Kidney (tissue), 14 donors: ENCODE results near the gene SPTBN5. TPM values are rescaled to one million over a fixed set of nuclear protein-coding genes. Genes with fewer than 3 reads are reported as not detected.
A peak's percentile ranks its signal among the peaks of the same experiment; 100 is the strongest.

Experiments used
- DNase-seq, 5 donors: peaks; one replicate each; pipeline ENCODE4 v3.0.0-alpha.2; 2013 to 2020
- FAIRE-seq: peaks from 2 replicates; lab custom pipeline; 2012; peaks lifted over from hg19 to GRCh38; lab: Jason Lieb, UNC
- H3K27ac ChIP-seq, 2 donors: one replicate each; pipeline ENCODE4 v1.7.0; 2013; ENCODE audit warnings: low read depth in 2 of 2, low read length in 2 of 2, inconsistent platforms in 1 of 2
- H3K27me3 ChIP-seq: one replicate; pipeline ENCODE4 v1.7.1; 2013; ENCODE audit warnings: low read length, inconsistent platforms; ENCODE audit not compliant: control insufficient read depth, insufficient read depth
- H3K36me3 ChIP-seq, 3 donors: one replicate each; pipeline versions ENCODE4 v1.7.0 to v1.7.1; 2013; ENCODE audit warnings: low read length in 3 of 3, control low read depth in 1 of 3, inconsistent platforms in 1 of 3; ENCODE audit not compliant: insufficient read depth in 3 of 3, control insufficient read depth in 2 of 3
- H3K4me1 ChIP-seq, 3 donors: one replicate each; pipeline versions ENCODE4 v1.7.0 to v1.7.1; 2013; ENCODE audit warnings: low read length in 3 of 3, inconsistent platforms in 1 of 3, low read depth in 1 of 3; ENCODE audit not compliant: control insufficient read depth in 2 of 3, insufficient read depth in 2 of 3
- H3K4me3 ChIP-seq, 3 donors: one replicate each; pipeline versions ENCODE4 v1.7.0 to v1.8.1; 2013; ENCODE audit warnings: low read length in 3 of 3, control low read depth in 1 of 3, inconsistent platforms in 1 of 3
- H3K9ac ChIP-seq, 3 donors: one replicate each; pipeline versions ENCODE4 v1.7.0 to v1.7.1; 2013; ENCODE audit warnings: low read length in 3 of 3, control low read depth in 1 of 3, inconsistent platforms in 1 of 3
- H3K9me3 ChIP-seq, 3 donors: one replicate each; pipeline versions ENCODE4 v1.7.0 to v1.7.1; 2013; ENCODE audit warnings: low read length in 3 of 3, control low read depth in 1 of 3, inconsistent platforms in 1 of 3; ENCODE audit not compliant: control insufficient read depth in 2 of 3, insufficient read depth in 1 of 3
- intact Hi-C: fragments of 100-400 bp; cut with DNase I; formaldehyde crosslinking; loops from one replicate; pipeline ENCODE4 v1.11.1; 2022
- polyA plus RNA-seq: library from polyadenylated mRNA; stranded (reverse); fragments of 350-450 nt; fragmentation: Illumina TruSeq; extraction: RNeasy Lipid Tissue Mini Kit (QIAGEN cat#74804); gene quantifications from one replicate; pipeline ENCODE4 v1.2.3, GENCODE V29; 2014; ENCODE audit warnings: low read depth, low replicate concordance; ENCODE audit not compliant: insufficient read depth
- total RNA-seq: library from RNA; stranded (reverse); fragmentation: NEBNext Ultra II Directional; extraction: Animal tissue kit (Norgen Biotek cat#: 25700); gene quantifications from one replicate; pipeline ENCODE4 v1.2.1, GENCODE V29; 2021
- TF ChIP-seq, protein P1 (sequence below): IDR thresholded peaks from 3 replicates; pipeline ENCODE4 v1.5.1; 2012; ENCODE audit warnings: mild to moderate bottlenecking, moderate library complexity, borderline replicate concordance; ENCODE audit not compliant: insufficient read depth; ENCODE audit errors: extremely low read depth
- donor health status: control.
- donor health status: control.
- donor health status: control.
- donor health status: control.
- donor health status: control.
- donor health status: DM: yes; HTN: yes; CAD: no.
- donor health status: Normal renal cell carcinoma (clear cell type).

Gene SPTBN5
- total and polyA plus RNA-seq, 2 donors from 2014 or later = 1.2 to 2.6 TPM

DNA sequence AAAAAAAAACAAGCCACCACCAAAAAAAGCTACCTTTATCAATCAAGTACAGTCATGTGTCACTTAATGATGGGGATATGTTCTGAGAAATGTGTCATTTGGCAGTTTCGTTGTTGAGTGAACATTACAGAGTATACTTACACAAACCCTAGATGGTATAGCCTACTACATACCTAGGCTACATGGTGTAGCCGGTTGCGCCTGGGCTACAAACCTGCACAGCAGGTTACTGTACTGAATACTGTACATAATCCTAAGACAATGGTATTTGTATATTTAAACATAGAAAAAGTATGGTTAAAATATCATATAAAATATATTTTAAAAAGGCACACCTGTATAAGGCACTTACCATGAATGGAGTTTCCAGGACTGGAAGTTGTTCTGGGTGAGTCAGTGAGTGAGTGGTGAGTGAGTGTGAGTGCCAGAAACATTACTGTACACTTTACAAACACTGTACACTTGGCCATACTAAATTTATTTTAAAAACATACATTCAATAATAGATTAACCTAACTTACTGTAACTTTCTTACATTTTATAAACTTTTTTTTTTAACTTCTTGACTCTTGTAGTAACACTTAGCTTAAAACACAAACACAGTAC lies 91.9 kb downstream of the SPTBN5 start:
- peaks cover 0 to 5% (median 3%) of the 10 kb centered on the region in 3 donors for H3K36me3 ChIP-seq
- H3K27ac ChIP-seq = no peak overlapping the region
- FAIRE-seq (no peak), DNase-seq (no peak)
- H3K9ac ChIP-seq = no peak overlapping the region
- no peaks in the 10 kb centered on the region for H3K9me3 ChIP-seq
- no peak overlapping the region for H3K4me3 ChIP-seq
- peaks cover 0 to 35% (median 17%) of the 10 kb centered on the region in 3 donors for H3K4me1 ChIP-seq
- intact Hi-C loops = no loop called here
- TF ChIP-seq, protein P1, sequence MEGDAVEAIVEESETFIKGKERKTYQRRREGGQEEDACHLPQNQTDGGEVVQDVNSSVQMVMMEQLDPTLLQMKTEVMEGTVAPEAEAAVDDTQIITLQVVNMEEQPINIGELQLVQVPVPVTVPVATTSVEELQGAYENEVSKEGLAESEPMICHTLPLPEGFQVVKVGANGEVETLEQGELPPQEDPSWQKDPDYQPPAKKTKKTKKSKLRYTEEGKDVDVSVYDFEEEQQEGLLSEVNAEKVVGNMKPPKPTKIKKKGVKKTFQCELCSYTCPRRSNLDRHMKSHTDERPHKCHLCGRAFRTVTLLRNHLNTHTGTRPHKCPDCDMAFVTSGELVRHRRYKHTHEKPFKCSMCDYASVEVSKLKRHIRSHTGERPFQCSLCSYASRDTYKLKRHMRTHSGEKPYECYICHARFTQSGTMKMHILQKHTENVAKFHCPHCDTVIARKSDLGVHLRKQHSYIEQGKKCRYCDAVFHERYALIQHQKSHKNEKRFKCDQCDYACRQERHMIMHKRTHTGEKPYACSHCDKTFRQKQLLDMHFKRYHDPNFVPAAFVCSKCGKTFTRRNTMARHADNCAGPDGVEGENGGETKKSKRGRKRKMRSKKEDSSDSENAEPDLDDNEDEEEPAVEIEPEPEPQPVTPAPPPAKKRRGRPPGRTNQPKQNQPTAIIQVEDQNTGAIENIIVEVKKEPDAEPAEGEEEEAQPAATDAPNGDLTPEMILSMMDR = no peak
- no peaks in the 10 kb centered on the region for H3K27me3 ChIP-seq

DNA sequence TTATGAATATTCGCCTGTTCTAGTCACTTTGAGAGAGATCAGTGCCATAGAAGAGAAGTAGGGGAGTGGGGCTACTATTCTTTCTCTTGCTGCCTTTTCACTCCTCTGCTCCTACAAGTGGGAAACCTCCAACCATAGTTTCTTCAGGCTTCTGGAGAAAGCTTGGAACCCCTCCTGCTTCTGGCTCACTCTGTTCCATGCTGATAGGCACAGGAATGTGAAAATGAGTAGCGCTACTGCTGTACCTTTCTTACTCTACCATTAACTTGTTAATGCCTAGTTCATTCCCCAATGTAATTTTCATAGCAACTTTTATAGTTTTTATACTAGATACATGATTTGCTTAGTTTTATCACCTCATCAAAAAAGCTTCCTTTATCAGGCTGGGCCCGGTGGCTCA lies 92.7 kb downstream of the SPTBN5 start:
- peaks cover 0 to 34% (median 24%) of the 10 kb centered on the region in 3 donors for H3K4me1 ChIP-seq
- no peak overlapping the region for H3K9ac ChIP-seq
- no peaks in the 10 kb centered on the region for H3K27me3 ChIP-seq
- peaks cover 0 to 5% (median 3%) of the 10 kb centered on the region in 3 donors for H3K36me3 ChIP-seq
- TF ChIP-seq, protein P1 = no peak
- H3K9me3 ChIP-seq = no peaks in the 10 kb centered on the region
- peak overlapping the region in 1 of 2 donors; percentile 51 for H3K27ac ChIP-seq
- intact Hi-C loops = no loop called here
- FAIRE-seq = no peak
- no peak overlapping the region for H3K4me3 ChIP-seq
- peak in 1 of 5 donors; percentile 34 for DNase-seq

DNA sequence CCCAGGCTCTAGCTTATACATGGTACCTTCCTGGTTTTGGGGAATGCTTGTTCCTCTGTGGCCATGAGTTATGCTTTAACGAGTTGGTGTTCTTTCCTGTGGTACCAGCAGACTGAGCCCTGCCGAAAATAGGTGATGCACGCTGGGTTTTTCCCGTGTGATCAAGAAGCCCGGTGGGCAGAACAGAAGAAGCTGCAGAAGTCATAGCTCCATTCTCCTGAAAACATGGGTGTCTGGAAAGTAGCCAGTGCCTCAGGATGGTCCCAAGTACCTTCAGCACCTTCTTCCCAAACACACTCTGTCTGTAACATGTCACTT lies 94.4 kb downstream of the SPTBN5 start:
- Histone ChIP-seq H3K4me1 (peaks cover 0 to 27% (median 17%) of the 10 kb centered on the region in 3 donors), H3K27ac (no peak overlapping the region)

More for the DNA sequence above, 94.4 kb downstream of the SPTBN5 start:
- Histone ChIP-seq H3K9me3 (no peaks in the 10 kb centered on the region), H3K27me3 (no peaks in the 10 kb centered on the region), H3K4me3 (no peak overlapping the region), H3K36me3 (peaks cover 0 to 5% (median 3%) of the 10 kb centered on the region in 3 donors), H3K9ac (no peak overlapping the region)
- TF ChIP-seq, protein P1 = no peak
- intact Hi-C loops = no loop called here
- no peak for FAIRE-seq
- no peak for DNase-seq
